ENCODE measurements around the gene GBP7.

DNA sequence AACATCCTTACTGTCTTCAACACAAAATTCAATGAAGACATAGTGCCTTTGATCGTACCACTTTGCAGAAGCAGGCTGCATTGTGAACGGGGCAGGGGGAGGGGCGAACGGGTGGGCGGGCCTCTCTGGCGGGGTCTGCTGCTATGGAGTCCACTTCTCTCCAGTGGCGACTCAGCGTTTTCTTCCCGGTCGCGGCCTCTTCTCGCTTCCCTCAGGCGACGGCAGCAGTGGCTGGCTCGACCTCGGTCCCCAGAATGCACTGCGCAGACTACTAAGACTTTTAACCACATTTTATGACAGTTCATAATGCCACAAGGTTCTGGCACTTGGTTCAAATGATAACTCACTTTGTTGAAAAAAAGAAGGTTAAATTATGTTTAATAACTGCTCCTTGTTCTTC, 71.1 kb downstream of the GBP7 start:
- TF ChIP-seq, protein P1, sequence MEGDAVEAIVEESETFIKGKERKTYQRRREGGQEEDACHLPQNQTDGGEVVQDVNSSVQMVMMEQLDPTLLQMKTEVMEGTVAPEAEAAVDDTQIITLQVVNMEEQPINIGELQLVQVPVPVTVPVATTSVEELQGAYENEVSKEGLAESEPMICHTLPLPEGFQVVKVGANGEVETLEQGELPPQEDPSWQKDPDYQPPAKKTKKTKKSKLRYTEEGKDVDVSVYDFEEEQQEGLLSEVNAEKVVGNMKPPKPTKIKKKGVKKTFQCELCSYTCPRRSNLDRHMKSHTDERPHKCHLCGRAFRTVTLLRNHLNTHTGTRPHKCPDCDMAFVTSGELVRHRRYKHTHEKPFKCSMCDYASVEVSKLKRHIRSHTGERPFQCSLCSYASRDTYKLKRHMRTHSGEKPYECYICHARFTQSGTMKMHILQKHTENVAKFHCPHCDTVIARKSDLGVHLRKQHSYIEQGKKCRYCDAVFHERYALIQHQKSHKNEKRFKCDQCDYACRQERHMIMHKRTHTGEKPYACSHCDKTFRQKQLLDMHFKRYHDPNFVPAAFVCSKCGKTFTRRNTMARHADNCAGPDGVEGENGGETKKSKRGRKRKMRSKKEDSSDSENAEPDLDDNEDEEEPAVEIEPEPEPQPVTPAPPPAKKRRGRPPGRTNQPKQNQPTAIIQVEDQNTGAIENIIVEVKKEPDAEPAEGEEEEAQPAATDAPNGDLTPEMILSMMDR (IDR thresholded peaks at IDR 0.05; ENCODE audit: low read depth, low read length, poor library complexity, severe bottlenecking), result no peak
- TF ChIP-seq EZH2phosphoT487 (IDR thresholded peaks at IDR 0.05; ENCODE audit: borderline replicate concordance, low read length), result no peak
